Cardiac septum (tissue), 1 donor: ENCODE results near the gene SLC18A3. TPM values are rescaled to one million over a fixed set of nuclear protein-coding genes. Genes with fewer than 3 reads are reported as not detected.

Experiments
- DNase-seq: peaks from one replicate; pipeline ENCODE4 v3.0.0-alpha.2; 2020; ENCODE audit warnings: low spot score
- intact Hi-C: fragments of 100-400 bp; cut with DNase I; formaldehyde crosslinking; loops from one replicate; pipeline ENCODE4 v1.14.0; 2022
- long read RNA-seq: library from polyadenylated mRNA; unstranded; transcript quantifications from one replicate; pipeline ENCODE4 v2.0.0, GENCODE V29; 2021
- total RNA-seq: library from RNA; stranded (reverse); fragmentation: NEBNext Ultra II Directional; extraction: Animal tissue kit (Norgen Biotek cat#: 25700); gene quantifications from one replicate; pipeline ENCODE4 v1.2.1, GENCODE V29; 2021
- donor health status: DM: no; HTN: no; CAD: no.

The SLC18A3 gene
- total RNA-seq = not detected
- long read RNA-seq = 0 reads

GRCh38 chr10:49610114-49610457 lies at the start of gene SLC18A3:
Gene SLC18A3 (plus strand): TSS chr10:49610310. CDS start chr10:49610741, 431 bp downstream.
- intact Hi-C loops = no loop called here
- peak; percentile 1 for DNase-seq

DNA sequence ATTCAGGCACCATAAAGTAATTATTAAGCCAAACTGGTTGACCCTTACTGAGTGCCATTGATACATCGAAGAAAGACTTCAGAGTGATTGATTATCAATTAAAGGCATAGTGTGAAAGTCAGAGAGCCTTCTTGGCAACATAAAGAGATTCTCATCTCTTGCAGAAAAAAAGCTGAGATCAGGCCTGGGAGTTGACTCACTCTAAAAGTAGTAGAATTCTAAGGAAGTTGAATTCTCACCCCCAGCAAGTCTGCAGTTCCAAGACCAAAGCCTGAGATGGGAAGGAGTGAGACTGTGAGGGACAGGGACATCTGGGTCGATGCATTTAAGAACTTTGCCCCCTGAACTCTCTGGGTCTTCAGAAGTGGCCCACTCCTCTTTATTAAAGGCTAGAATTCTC lies 49.6 kb upstream of the SLC18A3 start:
- no peak for DNase-seq
- intact Hi-C loops = no loop called here

- intact Hi-C loops = no loop called here
- no peak for DNase-seq
Measured at GRCh38 chr10:49562893-49563292, 47.2 kb upstream of the SLC18A3 start.

DNA sequence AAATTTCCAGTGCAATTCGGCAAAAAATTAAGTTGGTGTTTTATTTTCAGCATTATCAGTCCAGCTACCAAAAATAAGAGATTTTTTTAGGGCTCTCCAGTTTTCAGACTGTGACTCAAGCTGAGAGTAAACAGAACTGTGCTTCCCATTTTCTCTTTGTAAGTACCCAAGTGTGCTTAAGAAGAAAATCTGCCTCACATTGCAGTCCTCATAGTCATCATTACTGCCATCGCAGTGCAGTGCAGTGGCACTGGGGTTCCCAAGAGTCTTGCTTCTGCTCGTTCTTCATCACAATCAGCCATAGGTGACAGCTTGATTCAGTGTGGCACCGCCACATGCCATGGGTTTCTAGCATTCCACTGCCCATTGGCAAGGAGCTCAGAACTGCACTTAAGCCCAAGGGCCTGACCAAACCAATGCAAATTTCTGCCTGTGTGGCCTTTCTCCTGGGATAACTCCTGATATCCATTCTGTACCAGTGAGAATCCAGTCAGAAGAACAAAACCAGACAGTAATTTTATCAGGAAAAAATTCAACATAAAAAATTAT lies 45.6 kb upstream of the SLC18A3 start:
- intact Hi-C loops = no loop called here

DNA sequence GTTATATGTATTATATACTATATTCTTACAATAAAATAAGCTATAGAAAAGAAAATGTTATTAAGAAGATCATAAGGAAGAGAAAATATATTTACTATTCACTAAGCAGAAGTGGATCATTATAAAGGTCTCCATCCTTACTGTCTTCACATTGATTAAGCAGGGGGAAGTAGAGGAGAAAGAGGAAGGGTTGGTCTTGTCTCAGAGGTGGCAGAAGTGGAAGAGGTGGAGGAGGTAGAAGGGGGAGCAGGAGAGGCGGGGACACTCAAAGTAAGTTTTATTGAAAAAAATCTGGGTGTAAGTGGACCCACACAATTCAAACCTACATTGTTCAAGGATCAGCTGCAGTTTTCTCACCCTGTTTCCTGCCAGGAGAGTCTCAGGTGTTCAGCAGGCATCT lies 42.3 kb upstream of the SLC18A3 start:
- intact Hi-C loops = no loop called here

More for the DNA sequence above, 45.6 kb upstream of the SLC18A3 start:
- no peak for DNase-seq

GRCh38 chr10:49568235-49568634 lies 41.9 kb upstream of the SLC18A3 start:
- intact Hi-C loops = no loop called here
- no peak for DNase-seq

More for the DNA sequence above, 42.3 kb upstream of the SLC18A3 start:
- no peak for DNase-seq

- DNase-seq = no peak
- intact Hi-C loops = no loop called here
Measured at GRCh38 chr10:49569031-49569631, 41.0 kb upstream of the SLC18A3 start.

DNA sequence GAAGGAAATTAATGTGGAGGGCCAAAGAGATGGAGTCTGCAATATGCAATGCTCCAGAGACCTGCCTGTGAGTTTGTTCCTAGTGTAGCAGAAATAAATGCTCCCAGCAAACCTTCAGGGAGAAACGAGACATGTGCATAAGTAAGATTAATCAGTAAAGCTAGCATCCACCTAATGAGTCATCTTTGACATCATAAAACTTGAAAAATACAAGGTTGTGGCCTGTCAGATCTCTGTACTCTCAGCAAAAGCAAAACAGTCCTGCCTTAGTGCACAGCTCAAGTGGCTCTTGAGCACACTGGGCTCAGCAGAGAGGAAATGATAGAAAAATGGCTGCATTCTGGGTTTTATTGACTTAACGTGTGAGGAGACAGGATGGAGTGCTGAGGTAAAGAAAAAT lies 38.7 kb upstream of the SLC18A3 start:
- intact Hi-C loops = no loop called here
- DNase-seq = no peak

GRCh38 chr10:49572594-49573114 lies 37.5 kb upstream of the SLC18A3 start:
- intact Hi-C loops = no loop called here

DNA sequence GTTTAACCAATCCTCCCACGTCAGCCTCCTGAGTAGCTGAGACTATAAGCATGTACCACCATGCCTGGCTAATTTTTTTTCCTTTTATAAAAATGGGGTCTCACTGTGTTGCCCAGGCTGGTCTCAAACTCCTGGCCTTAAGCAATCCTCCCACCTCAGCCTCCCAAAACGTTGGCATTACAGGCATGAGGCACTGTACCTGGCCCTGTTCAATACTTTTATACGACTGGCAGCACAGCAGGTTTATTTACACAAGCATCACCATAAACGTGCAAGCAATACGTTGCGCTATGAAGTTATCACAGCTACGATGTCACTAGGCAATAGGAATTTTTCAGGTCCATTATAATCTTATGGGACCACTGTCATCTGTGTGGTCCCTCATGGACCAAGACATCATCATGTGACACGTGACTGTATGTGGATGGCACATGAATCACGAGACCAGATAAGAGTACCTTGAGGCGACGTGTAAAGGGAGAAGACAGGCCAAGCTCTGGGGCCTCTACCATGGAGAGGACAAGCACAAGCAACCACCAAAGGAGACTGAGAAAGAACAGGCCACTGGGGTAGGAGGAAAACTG lies 34.5 kb upstream of the SLC18A3 start:
- intact Hi-C loops = no loop called here
- DNase-seq = no peak

More at GRCh38 chr10:49572594-49573114, 37.5 kb upstream of the SLC18A3 start:
- DNase-seq = no peak

DNA sequence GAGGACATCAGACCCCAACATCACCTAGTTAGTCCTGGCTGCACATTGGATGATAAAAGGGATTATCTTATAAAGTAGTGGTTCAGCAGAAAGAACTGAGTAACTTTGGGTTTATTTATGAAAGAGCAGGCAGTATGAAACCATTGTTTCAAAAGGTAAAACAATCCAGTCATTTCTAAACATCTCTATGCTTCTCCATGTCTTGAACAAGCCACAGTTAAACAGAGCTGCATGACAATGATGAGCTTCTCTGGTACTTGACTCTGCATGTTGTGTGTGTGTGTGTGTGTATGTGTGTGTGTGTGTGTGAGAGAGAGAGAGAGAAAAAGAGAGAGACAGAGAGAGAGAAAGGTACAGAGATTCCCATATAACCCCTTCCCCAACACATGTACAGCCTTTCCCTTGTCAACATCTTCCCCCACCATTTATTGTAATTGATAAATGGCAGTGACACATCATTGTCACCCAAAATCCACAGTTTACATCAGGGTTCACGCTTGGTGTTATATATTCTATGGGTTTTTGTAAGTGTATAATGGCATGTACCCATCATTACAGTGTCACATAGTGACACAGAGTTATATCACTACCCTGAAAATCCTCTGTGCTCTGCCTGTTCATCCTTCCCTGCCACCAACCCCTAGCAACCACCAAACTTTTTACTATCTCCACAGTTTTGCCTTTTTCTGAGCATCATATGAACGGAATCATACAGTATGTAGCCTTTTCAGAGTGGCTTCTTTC lies 32.8 kb upstream of the SLC18A3 start:
- no peak for DNase-seq
- intact Hi-C loops = no loop called here

GRCh38 chr10:49578392-49578791 lies 31.7 kb upstream of the SLC18A3 start:
- DNase-seq = no peak
- intact Hi-C loops = no loop called here

DNA sequence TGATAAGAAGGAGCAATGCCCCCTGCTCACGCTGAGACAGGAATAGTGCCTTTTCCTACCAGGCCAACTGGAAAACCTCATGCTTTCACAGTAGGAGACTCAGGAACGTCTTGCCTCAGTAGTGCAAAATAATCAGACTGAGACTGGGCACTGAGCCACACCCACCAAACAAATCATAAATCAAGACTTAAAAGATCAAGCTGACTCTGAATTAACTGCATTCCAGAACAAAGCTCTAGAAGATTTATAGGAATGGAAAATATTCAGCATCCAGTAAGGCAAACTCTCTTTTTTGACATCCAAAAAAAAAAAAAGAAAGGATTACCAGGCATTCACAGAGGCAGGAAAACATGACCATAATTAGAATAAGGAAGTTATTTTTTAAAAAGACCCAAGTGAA lies 30.5 kb upstream of the SLC18A3 start:
- no peak for DNase-seq
- intact Hi-C loops = no loop called here

GRCh38 chr10:49585387-49585786 lies 24.7 kb upstream of the SLC18A3 start:
- intact Hi-C loops = no loop called here
- DNase-seq = no peak

- no peak for DNase-seq
- intact Hi-C loops = no loop called here
Measured at GRCh38 chr10:49587981-49588380, 22.1 kb upstream of the SLC18A3 start.

DNA sequence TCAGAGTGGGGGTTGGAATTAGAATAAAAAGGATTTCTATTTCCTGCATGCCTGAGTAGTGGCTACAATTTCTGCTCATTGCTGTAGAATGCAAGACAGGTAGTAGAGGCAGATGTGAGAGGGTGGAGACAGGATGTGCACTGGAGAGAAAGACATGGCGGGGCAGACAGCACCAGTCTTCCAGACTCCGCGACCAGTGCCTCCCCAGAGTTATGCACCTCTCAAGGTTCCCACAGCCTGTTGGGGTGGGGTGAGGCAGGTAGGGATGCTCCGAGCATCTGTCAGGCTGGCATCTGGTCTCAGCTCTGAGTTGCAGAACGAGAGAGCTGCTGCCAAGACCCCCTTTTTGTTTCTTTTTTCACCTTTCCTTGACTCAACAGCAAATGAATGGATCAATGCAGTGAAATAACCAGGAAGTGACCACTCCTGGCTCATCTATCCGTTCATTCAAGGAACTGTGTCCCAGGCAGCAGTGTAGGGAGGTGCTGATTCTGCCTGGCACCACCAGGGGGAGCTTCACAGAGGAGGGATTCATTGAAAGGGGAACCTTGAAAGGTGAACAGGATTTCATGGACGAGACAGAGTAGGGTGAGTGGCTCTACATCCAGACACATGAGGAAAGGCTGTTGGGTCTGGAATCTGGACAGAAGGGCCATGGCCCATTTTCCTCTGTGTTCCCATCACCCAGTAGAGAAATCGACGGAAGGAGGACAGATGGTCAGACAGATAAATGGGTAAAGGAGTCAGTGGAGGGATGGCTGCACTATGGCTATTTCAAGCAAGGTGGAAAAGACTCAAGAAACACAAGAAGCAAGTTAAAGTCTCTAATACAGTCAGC lies 17.2 kb upstream of the SLC18A3 start:
- peak; percentile 76 for DNase-seq
- intact Hi-C loops = loop anchor here (10.0 kb wide), 1 partner anchor 632 kb away; no protein-coding TSS in a partner anchor

DNA sequence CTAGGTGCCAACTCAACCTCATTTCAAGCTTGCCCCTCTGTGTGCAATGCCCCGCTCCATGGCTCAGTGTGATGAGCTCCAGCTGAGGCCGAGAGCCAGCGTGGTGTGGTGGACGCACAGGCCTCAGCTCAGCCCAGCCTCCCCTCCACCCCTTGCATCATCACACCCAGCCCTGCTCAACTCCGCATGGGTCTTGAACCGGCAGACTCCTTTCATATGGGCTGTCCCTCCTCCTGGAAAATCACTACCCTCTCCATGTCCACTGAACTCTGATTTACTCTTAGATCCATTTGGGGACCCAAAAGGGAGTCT lies 16.6 kb upstream of the SLC18A3 start:
- peak; percentile 44 for DNase-seq
- intact Hi-C loops = loop anchor here (10.0 kb wide), 1 partner anchor 631 kb away; no protein-coding TSS in a partner anchor

DNA sequence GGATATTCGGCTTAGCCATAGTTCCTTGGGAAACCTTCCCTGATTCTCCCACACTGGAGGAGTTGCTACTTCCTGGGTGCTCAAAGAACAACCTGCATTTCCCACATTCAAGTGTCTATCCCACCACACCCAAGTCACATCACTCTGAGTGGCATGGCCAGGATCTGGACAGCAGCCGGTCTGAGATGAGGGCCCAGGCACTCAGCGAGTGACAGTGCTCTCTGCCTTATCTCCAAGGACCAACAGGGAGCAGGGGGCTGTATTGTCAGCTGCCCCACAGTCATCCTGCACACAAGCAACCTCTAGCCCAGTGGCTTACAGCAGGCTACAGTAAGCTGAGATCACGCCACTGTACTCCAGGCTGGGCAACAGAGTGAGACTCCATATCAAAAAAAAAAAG lies 16.1 kb upstream of the SLC18A3 start:
- peak; percentile 43 for DNase-seq
- intact Hi-C loops = loop anchor here (10.0 kb wide), 1 partner anchor 631 kb away; no protein-coding TSS in a partner anchor

DNA sequence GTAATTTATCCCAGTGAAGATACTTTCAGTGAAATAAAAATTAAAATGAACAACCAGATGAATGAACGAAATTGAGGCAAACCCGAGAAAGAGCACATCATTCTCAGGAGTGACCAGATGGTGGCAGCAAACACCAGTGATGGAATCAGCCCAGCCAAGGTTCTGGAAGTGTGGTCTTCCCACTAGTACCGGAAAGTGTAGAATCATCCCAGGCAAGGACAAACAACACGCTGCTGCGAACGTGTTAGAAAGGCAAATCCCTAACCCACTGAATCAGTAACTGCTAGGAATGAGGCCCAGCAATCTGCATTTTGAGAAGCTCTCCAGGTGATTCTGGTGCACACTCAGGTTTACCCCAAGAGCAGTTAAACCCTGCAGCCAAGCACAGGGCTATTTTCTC lies 15.5 kb upstream of the SLC18A3 start:
- intact Hi-C loops = loop anchor here (10.0 kb wide), 1 partner anchor 630 kb away; no protein-coding TSS in a partner anchor
- peak; percentile 51 for DNase-seq
